Thyroid gland (tissue), 4 donors: ENCODE data around the gene GUCY1A2. TPM values are rescaled to one million over a fixed set of nuclear protein-coding genes. Genes with fewer than 3 reads are reported as not detected.

ENCODE experiments used
- DNase-seq, 2 donors: peaks; one replicate each; pipeline ENCODE4 v3.0.0-alpha.2; 2019
- H3K27ac ChIP-seq, 3 donors: fragments of 200-600 bp; sonication (generic); 1 replicate in 2 of 3; 2 replicates in 1 of 3; pipeline ENCODE4 v1.5.1; 2016 to 2019; ENCODE audit warnings: mild to moderate bottlenecking in 1 of 3, moderate library complexity in 1 of 3
- H3K27me3 ChIP-seq: fragments of 200-600 bp; sonication (generic); one replicate; pipeline ENCODE4 v1.5.1; 2019
- H3K36me3 ChIP-seq, 2 donors: fragments of 200-600 bp; sonication (generic); one replicate each; pipeline ENCODE4 v1.5.1; 2016 to 2019
- H3K4me1 ChIP-seq, 2 donors: fragments of 200-600 bp; sonication (generic); one replicate each; pipeline ENCODE4 v1.5.1; 2017 to 2019
- H3K4me3 ChIP-seq, 3 donors: fragments of 200-600 bp; sonication (generic); replicated peaks in 1 of 3; 1 replicate in 2 of 3; 2 replicates in 1 of 3; pipeline ENCODE4 v1.5.1; 2016; ENCODE audit warnings: mild to moderate bottlenecking in 1 of 3
- H3K9me3 ChIP-seq: fragments of 200-600 bp; sonication (generic); one replicate; pipeline ENCODE4 v1.5.1; 2017
- CTCF ChIP-seq, 6 experiments: fragments of 200-600 bp in 3 of 6; fragments of 450-650 bp in 3 of 6; sonication (generic) in 3 of 6; IDR thresholded peaks; one replicate each; pipeline ENCODE4 v1.5.1; 2016 to 2019; ENCODE audit warnings: antibody characterized with exemption in 6 of 6, mild to moderate bottlenecking in 2 of 6, inconsistent platforms in 1 of 6, moderate library complexity in 1 of 6
- POLR2A ChIP-seq, 2 donors: fragments of 450-650 bp; IDR thresholded peaks; one replicate each; pipeline ENCODE4 v1.6.1; 2017; ENCODE audit warnings: antibody characterized with exemption in 2 of 2, mild to moderate bottlenecking in 2 of 2, moderate library complexity in 1 of 2
- WGBS, 2 donors: methylation state at CpG; one replicate each; pipeline ENCODE4 v1.1.5; 2017; 5-methylcytosine and 5-hydroxymethylcytosine counted together
- intact Hi-C: fragments of 100-400 bp; cut with DNase I; formaldehyde crosslinking; loops from one replicate; pipeline ENCODE4 v1.15.1; 2023
- total RNA-seq, 4 donors: library from RNA; depleted of rRNA; stranded (reverse); fragments of >200 nt; gene quantifications; one replicate each; pipeline ENCODE4 v1.2.3, GENCODE V29; 2016

GUCY1A2 gene
- total RNA-seq, 4 donors from 2014 or later, result 1.4 to 6.8 (median 1.9) TPM

GRCh38 chr11:106920899-106921509, 97.3 kb downstream of the GUCY1A2 start:
- H3K27me3 ChIP-seq, result no peaks in the 10 kb centered on the region
- intact Hi-C loops, result no loop called here
- H3K4me3 ChIP-seq, result no peak overlapping the region
- H3K27ac ChIP-seq, result no peak overlapping the region
- no peaks in the 10 kb centered on the region for H3K36me3 ChIP-seq
- DNase-seq, result no peak
- H3K4me1 ChIP-seq, result no peaks in the 10 kb centered on the region
- H3K9me3 ChIP-seq, result no peaks in the 10 kb centered on the region
- TF ChIP-seq CTCF (IDR thresholded peaks at IDR 0.05) (no peak), POLR2A (IDR thresholded peaks at IDR 0.05) (no peak)

GRCh38 chr11:106917973-106918372, 100.3 kb downstream of the GUCY1A2 start:
- WGBS, 2 donors, result 78 to 80% methylated on average over 2 of the region's 2 CpGs
- H3K4me1 ChIP-seq, result no peaks in the 10 kb centered on the region
- intact Hi-C loops, result no loop called here
- peak; percentile 4 to 5 for DNase-seq
- no peak overlapping the region for H3K4me3 ChIP-seq
- TF ChIP-seq POLR2A (IDR thresholded peaks at IDR 0.05), result no peak
- peak in 1 of 6 experiments; percentile 37 for TF ChIP-seq CTCF (IDR thresholded peaks at IDR 0.05)
- H3K36me3 ChIP-seq, result no peaks in the 10 kb centered on the region
- H3K27me3 ChIP-seq, result no peaks in the 10 kb centered on the region
- no peaks in the 10 kb centered on the region for H3K9me3 ChIP-seq
- no peak overlapping the region for H3K27ac ChIP-seq

DNA sequence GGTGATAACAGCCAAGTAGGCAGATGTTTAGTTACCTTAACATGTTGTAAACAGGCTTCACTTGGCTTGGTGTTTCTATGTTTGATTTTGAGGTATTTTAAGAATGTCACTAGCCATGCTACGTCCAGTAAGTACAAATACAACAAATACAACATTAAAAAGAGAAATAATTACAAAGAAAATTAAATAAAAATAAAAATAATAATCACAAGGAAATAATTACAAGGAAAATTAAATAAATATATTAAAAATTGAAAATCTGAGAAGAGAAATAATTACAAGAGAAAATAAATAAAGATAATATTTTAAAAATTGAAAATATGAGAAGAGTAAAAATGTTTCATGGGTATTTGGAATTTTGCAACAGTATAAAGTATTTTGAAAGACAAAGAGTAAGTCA, 103.9 kb downstream of the GUCY1A2 start:
- H3K9me3 ChIP-seq, result no peaks in the 10 kb centered on the region
- DNase-seq, result no peak
- no peak overlapping the region for H3K27ac ChIP-seq
- TF ChIP-seq POLR2A (IDR thresholded peaks at IDR 0.05), result no peak
- no peak for TF ChIP-seq CTCF (IDR thresholded peaks at IDR 0.05)
- H3K36me3 ChIP-seq, result no peaks in the 10 kb centered on the region
- H3K4me1 ChIP-seq, result no peaks in the 10 kb centered on the region
- intact Hi-C loops, result no loop called here
- no peak overlapping the region for H3K4me3 ChIP-seq
- WGBS, 2 donors, result 65 to 67% methylated on average over 1 of the region's 1 CpG
- H3K27me3 ChIP-seq, result no peaks in the 10 kb centered on the region

GRCh38 chr11:106913141-106913540, 105.1 kb downstream of the GUCY1A2 start:
- Histone ChIP-seq H3K27ac (no peak overlapping the region), H3K4me3 (no peak overlapping the region), H3K36me3 (no peaks in the 10 kb centered on the region), H3K4me1 (no peaks in the 10 kb centered on the region), H3K27me3 (no peaks in the 10 kb centered on the region), H3K9me3 (no peaks in the 10 kb centered on the region)
- no peak for DNase-seq
- intact Hi-C loops, result no loop called here
- WGBS, 2 donors, result 80 to 84% methylated on average over 2 of the region's 2 CpGs
- TF ChIP-seq POLR2A (IDR thresholded peaks at IDR 0.05), result no peak
- no peak for TF ChIP-seq CTCF (IDR thresholded peaks at IDR 0.05)

DNA sequence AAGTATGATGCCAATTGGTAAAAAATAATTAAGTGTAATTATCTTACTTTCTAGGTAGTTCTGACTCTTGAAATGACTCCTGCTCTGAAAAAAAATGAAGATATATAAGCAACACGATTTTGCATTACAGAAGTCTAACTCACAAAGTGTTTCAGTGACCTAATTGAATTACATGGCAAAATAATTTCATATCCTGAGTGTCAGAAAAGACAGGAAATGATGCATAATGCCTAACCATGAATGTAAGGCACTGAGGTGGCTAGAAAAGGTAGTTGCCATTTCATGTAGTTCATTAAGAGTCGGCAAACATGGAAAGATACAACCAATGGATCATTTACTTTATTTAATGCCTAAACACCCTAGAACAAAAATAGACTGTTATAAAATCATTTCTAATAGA, 113.5 kb downstream of the GUCY1A2 start:
- intact Hi-C loops, result no loop called here
- TF ChIP-seq CTCF (IDR thresholded peaks at IDR 0.05) (no peak), POLR2A (IDR thresholded peaks at IDR 0.05) (no peak)
- Histone ChIP-seq H3K9me3 (no peaks in the 10 kb centered on the region), H3K27ac (no peak overlapping the region), H3K27me3 (no peaks in the 10 kb centered on the region), H3K4me3 (no peak overlapping the region), H3K4me1 (no peaks in the 10 kb centered on the region), H3K36me3 (no peaks in the 10 kb centered on the region)
- WGBS, 2 donors, result 52 to 88% methylated on average over 2 of the region's 2 CpGs
- DNase-seq, result no peak
